GM23248 (cell line): ENCODE measurements around the gene OR5P2. TPM values are rescaled to one million over a fixed set of nuclear protein-coding genes. Genes with fewer than 3 reads are reported as not detected.

Experiments
- DNase-seq: peaks from one replicate; pipeline ENCODE4 v3.0.0-alpha.2; 2015
- H2AFZ ChIP-seq: fragments of 200-600 bp; sonication (generic); 2 replicates; pipeline ENCODE4 v1.6.1; 2016; ENCODE audit warnings: antibody characterized with exemption
- H3F3A ChIP-seq: fragments of 200-600 bp; sonication (generic); 2 replicates; pipeline ENCODE4 v1.6.1; 2016; ENCODE audit warnings: mild to moderate bottlenecking, antibody characterized with exemption, mixed run types; ENCODE audit not compliant: insufficient read depth
- H3K27ac ChIP-seq: fragments of 200-600 bp; sonication (generic); 2 replicates; pipeline ENCODE4 v1.5.1; 2016; ENCODE audit warnings: mild to moderate bottlenecking
- H3K27me3 ChIP-seq: fragments of 200-600 bp; sonication (generic); replicated peaks from 2 replicates; pipeline ENCODE4 v1.6.1; 2016; ENCODE audit warnings: mild to moderate bottlenecking; ENCODE audit not compliant: insufficient read depth
- H3K36me3 ChIP-seq: fragments of 200-600 bp; sonication (generic); 2 replicates; pipeline ENCODE4 v1.6.1; 2016; ENCODE audit warnings: low read depth, mild to moderate bottlenecking
- H3K4me1 ChIP-seq: fragments of 200-600 bp; sonication (generic); 2 replicates; pipeline ENCODE4 v1.6.1; 2016; ENCODE audit warnings: mild to moderate bottlenecking; ENCODE audit not compliant: insufficient read depth
- H3K4me2 ChIP-seq: fragments of 200-600 bp; sonication (generic); one replicate; pipeline ENCODE4 v1.6.1; 2016; ENCODE audit warnings: mild to moderate bottlenecking; ENCODE audit not compliant: unreplicated experiment
- H3K4me3 ChIP-seq: fragments of 200-600 bp; sonication (generic); 2 replicates; pipeline ENCODE4 v1.5.1; 2016; ENCODE audit warnings: mild to moderate bottlenecking
- H3K79me2 ChIP-seq: fragments of 200-600 bp; sonication (generic); 2 replicates; pipeline ENCODE4 v1.6.1; 2016; ENCODE audit warnings: mild to moderate bottlenecking; ENCODE audit not compliant: insufficient read depth
- H3K9ac ChIP-seq: fragments of 200-600 bp; sonication (generic); 2 replicates; pipeline ENCODE4 v1.6.1; 2016; ENCODE audit warnings: mild to moderate bottlenecking
- H3K9me2 ChIP-seq: fragments of 200-600 bp; sonication (generic); 2 replicates; pipeline ENCODE4 v1.6.1; 2016; ENCODE audit warnings: mixed run types, mild to moderate bottlenecking, moderate library complexity; ENCODE audit not compliant: insufficient read depth
- H3K9me3 ChIP-seq: fragments of 200-600 bp; sonication (generic); one replicate; pipeline ENCODE4 v1.6.1; 2017; ENCODE audit warnings: low read depth
- H4K20me1 ChIP-seq: fragments of 200-600 bp; sonication (generic); 2 replicates; pipeline ENCODE4 v1.6.0; 2016; ENCODE audit not compliant: insufficient read depth
- EZH2 ChIP-seq: fragments of 200-600 bp; sonication (generic); IDR thresholded peaks from 2 replicates; pipeline ENCODE4 v1.6.1; 2018; ENCODE audit warnings: antibody characterized with exemption, mild to moderate bottlenecking; ENCODE audit not compliant: insufficient read depth, poor library complexity, severe bottlenecking
- EZH2phosphoT487 ChIP-seq: fragments of 200-600 bp; sonication (generic); IDR thresholded peaks from 2 replicates; pipeline ENCODE4 v1.6.1; 2018; ENCODE audit warnings: antibody characterized with exemption, moderate library complexity, mild to moderate bottlenecking, low read depth; ENCODE audit not compliant: insufficient read depth
- WGBS, 2 experiments: methylation state at CpG; one replicate each; pipeline ENCODE4 v1.1.6; 2015 to 2017; ENCODE audit warnings: low lambda C conversion rate in 2 of 2, low coverage in 1 of 2; ENCODE audit errors: missing lambda C conversion rate in 2 of 2; 5-methylcytosine and 5-hydroxymethylcytosine counted together
- in situ Hi-C: fragments of 300-500 bp; cut with MboI; formaldehyde crosslinking; loops from 2 replicates; pipeline ENCODE4 v1.15.0; 2020
- polyA plus RNA-seq: library from polyadenylated mRNA; unstranded; fragments of >200 nt; fragmentation: Nextera tagmentation; extraction: Ambion mirVana; gene quantifications from 2 replicates; pipeline ENCODE4 v1.2.1, GENCODE V29; 2016
- total RNA-seq: library from RNA; depleted of rRNA; stranded (reverse); fragments of >200 nt; shearing (Covaris generic); gene quantifications from 2 replicates; pipeline ENCODE4 v1.2.3, GENCODE V29; 2014; rRNA removed

The OR5P2 gene
- total RNA-seq (not detected in 2 replicates), polyA plus RNA-seq (not detected in 2 replicates)

- Histone ChIP-seq H3K27ac (no peak within 1 kb of the TSS), H3K4me2 (no peak within 1 kb of the TSS), H3K4me3 (no peak within 1 kb of the TSS), H3K36me3 (no peaks in the 10 kb centered on the region), H4K20me1 (no peaks in the 10 kb centered on the region), H3F3A (no peaks in the 10 kb centered on the region), H3K27me3 (no peaks in the 10 kb centered on the region), H2AFZ (no peak within 1 kb of the TSS), H3K9ac (no peak within 1 kb of the TSS), H3K4me1 (no peaks in the 10 kb centered on the region), H3K9me3 (no peaks in the 10 kb centered on the region), H3K9me2 (no peaks in the 10 kb centered on the region), H3K79me2 (no peaks in the 10 kb centered on the region)
- WGBS, 2 experiments = 45 to 49% methylated on average over 5 of the region's 5 CpGs
- no peak for DNase-seq
- TF ChIP-seq EZH2 (no peak), EZH2phosphoT487 (no peak)
- in situ Hi-C loops = no loop called here
Observed at GRCh38 chr11:7796842-7797241, at the start of gene OR5P2. Gene OR5P2, minus strand, starts transcription at chr11:7796942. Its CDS starts 0 bp downstream, at chr11:7796942.

GRCh38 chr11:7846003-7846402 is 49.3 kb upstream of the OR5P2 start:
- DNase-seq = peak; percentile 19
- peaks cover 10% of the 10 kb centered on the region; the same call in 1 of the 2 replicates for H3K27me3 ChIP-seq
- no peaks in the 10 kb centered on the region for H3K4me1 ChIP-seq
- H3F3A ChIP-seq = no peaks in the 10 kb centered on the region
- H3K4me3 ChIP-seq = no peak overlapping the region
- H2AFZ ChIP-seq = no peak overlapping the region
- no peaks in the 10 kb centered on the region for H4K20me1 ChIP-seq
- H3K9me3 ChIP-seq = no peaks in the 10 kb centered on the region
- in situ Hi-C loops = no loop called here
- 29 to 37% methylated on average over 3 of the region's 3 CpGs for WGBS, 2 experiments
- H3K79me2 ChIP-seq = no peaks in the 10 kb centered on the region
- H3K4me2 ChIP-seq = no peak overlapping the region
- no peaks in the 10 kb centered on the region for H3K36me3 ChIP-seq
- H3K27ac ChIP-seq = no peak overlapping the region
- no peaks in the 10 kb centered on the region for H3K9me2 ChIP-seq
- no peak for TF ChIP-seq EZH2
- no peak for TF ChIP-seq EZH2phosphoT487
- H3K9ac ChIP-seq = no peak overlapping the region

- Histone ChIP-seq H3K4me2 (no peak overlapping the region), H3K27me3 (peaks cover 10% of the 10 kb centered on the region; the same call in 1 of the 2 replicates), H3K9me2 (no peaks in the 10 kb centered on the region), H3K36me3 (no peaks in the 10 kb centered on the region), H3K9me3 (no peaks in the 10 kb centered on the region), H3K4me1 (no peaks in the 10 kb centered on the region), H4K20me1 (no peaks in the 10 kb centered on the region), H2AFZ (no peak overlapping the region), H3F3A (no peaks in the 10 kb centered on the region), H3K27ac (no peak overlapping the region), H3K4me3 (no peak overlapping the region), H3K79me2 (no peaks in the 10 kb centered on the region), H3K9ac (no peak overlapping the region)
- DNase-seq = no peak
- TF ChIP-seq EZH2 (no peak), EZH2phosphoT487 (no peak)
- in situ Hi-C loops = no loop called here
- WGBS, 2 experiments = 3 to 5% methylated on average over 3 of the region's 3 CpGs
Observed at GRCh38 chr11:7844986-7845385, 48.2 kb upstream of the OR5P2 start.

- no peaks in the 10 kb centered on the region for H3F3A ChIP-seq
- in situ Hi-C loops = no loop called here
- no peak overlapping the region for H3K4me2 ChIP-seq
- WGBS, 2 experiments = 8 to 16% methylated on average over 1 of the region's 1 CpG
- peaks cover 9% of the 10 kb centered on the region; the same call in 1 of the 2 replicates for H3K27me3 ChIP-seq
- no peak overlapping the region for H2AFZ ChIP-seq
- no peak overlapping the region for H3K4me3 ChIP-seq
- no peaks in the 10 kb centered on the region for H3K9me2 ChIP-seq
- H3K79me2 ChIP-seq = no peaks in the 10 kb centered on the region
- no peak for TF ChIP-seq EZH2phosphoT487
- TF ChIP-seq EZH2 = no peak
- no peaks in the 10 kb centered on the region for H3K9me3 ChIP-seq
- H3K9ac ChIP-seq = no peak overlapping the region
- H3K27ac ChIP-seq = no peak overlapping the region
- no peaks in the 10 kb centered on the region for H4K20me1 ChIP-seq
- DNase-seq = no peak
- H3K36me3 ChIP-seq = no peaks in the 10 kb centered on the region
- no peaks in the 10 kb centered on the region for H3K4me1 ChIP-seq
Observed at GRCh38 chr11:7844521-7844920, 47.8 kb upstream of the OR5P2 start.

- no peaks in the 10 kb centered on the region for H3F3A ChIP-seq
- H3K9me2 ChIP-seq = no peaks in the 10 kb centered on the region
- no peak overlapping the region for H3K4me3 ChIP-seq
- H3K9ac ChIP-seq = no peak overlapping the region
- in situ Hi-C loops = no loop called here
- H2AFZ ChIP-seq = no peak overlapping the region
- WGBS, 2 experiments = 18 to 22% methylated on average over 2 of the region's 2 CpGs
- H4K20me1 ChIP-seq = no peaks in the 10 kb centered on the region
- DNase-seq = no peak
- H3K4me2 ChIP-seq = no peak overlapping the region
- H3K36me3 ChIP-seq = no peaks in the 10 kb centered on the region
- H3K4me1 ChIP-seq = no peaks in the 10 kb centered on the region
- TF ChIP-seq EZH2 (no peak), EZH2phosphoT487 (no peak)
- no peak overlapping the region for H3K27ac ChIP-seq
- H3K79me2 ChIP-seq = no peaks in the 10 kb centered on the region
- no peaks in the 10 kb centered on the region for H3K27me3 ChIP-seq
- no peaks in the 10 kb centered on the region for H3K9me3 ChIP-seq
Observed at GRCh38 chr11:7840578-7840977, 43.8 kb upstream of the OR5P2 start.
